Heart right ventricle (tissue), 16 donors: ENCODE results near the gene PRDM16. TPM values are rescaled to one million over a fixed set of nuclear protein-coding genes. Genes with fewer than 3 reads are reported as not detected.

Experiments used
- ATAC-seq, 8 donors: fragments of 200-7000 bp; cut with Tn5 transposase; one replicate each; pipeline ENCODE4 v1.9.1; 2020; ENCODE audit warnings: mild to moderate bottlenecking in 8 of 8, moderate library complexity in 8 of 8, moderate number of reproducible peaks in 1 of 8
- DNase-seq, 2 donors: peaks; one replicate each; pipeline ENCODE4 v3.0.0-alpha.2; 2020
- H3K27ac ChIP-seq, 10 donors: fragments of 200-600 bp; sonication (generic) in 2 of 10; one replicate each; pipeline versions ENCODE4 v1.5.0 to v1.8.0; 2020 to 2022; ENCODE audit warnings: mild to moderate bottlenecking in 3 of 10
- H3K27me3 ChIP-seq, 7 donors: fragments of 200-600 bp; one replicate each; pipeline ENCODE4 v1.8.0; 2021 to 2022; ENCODE audit warnings: mild to moderate bottlenecking in 2 of 7
- H3K36me3 ChIP-seq, 9 donors: fragments of 200-600 bp; sonication (generic) in 1 of 9; one replicate each; pipeline versions ENCODE4 v1.5.0 to v1.8.0; 2020 to 2022; ENCODE audit warnings: mild to moderate bottlenecking in 2 of 9
- H3K4me1 ChIP-seq, 9 donors: fragments of 200-600 bp; sonication (generic) in 1 of 9; one replicate each; pipeline versions ENCODE4 v1.5.0 to v1.8.0; 2020 to 2022; ENCODE audit warnings: mild to moderate bottlenecking in 4 of 9
- H3K4me3 ChIP-seq, 10 donors: fragments of 200-600 bp; sonication (generic) in 2 of 10; one replicate each; pipeline versions ENCODE4 v1.5.0 to v1.8.0; 2020 to 2022; ENCODE audit warnings: mild to moderate bottlenecking in 7 of 10, moderate library complexity in 2 of 10
- H3K9me3 ChIP-seq, 11 donors: fragments of 200-600 bp in 10 of 11; sonication (generic) in 2 of 11; one replicate each; pipeline versions ENCODE4 v1.5.0 to v1.8.0; 2013 to 2022; ENCODE audit warnings: mild to moderate bottlenecking in 2 of 11, control low read depth in 1 of 11, moderate library complexity in 1 of 11
- CTCF ChIP-seq, 9 donors: fragments of 200-600 bp; sonication (generic) in 2 of 9; IDR thresholded peaks; one replicate each; pipeline versions ENCODE4 v1.5.0 to v1.8.0; 2021 to 2022; ENCODE audit warnings: antibody characterized with exemption in 9 of 9, mild to moderate bottlenecking in 5 of 9, moderate library complexity in 1 of 9
- WGBS, 2 donors: extraction: QIAGEN DNeasy Blood & Tissue Kit; methylation state at CpG; one replicate each; pipeline ENCODE4 v1.1.7; 2013; ENCODE audit warnings: inconsistent platforms in 1 of 2; 5-methylcytosine and 5-hydroxymethylcytosine counted together
- intact Hi-C, 10 donors: fragments of 100-400 bp; cut with DNase I; formaldehyde crosslinking; loops; one replicate each; pipeline versions ENCODE4 v1.11.1 to v1.14.2; 2022
- polyA plus RNA-seq, 2 donors: library from polyadenylated mRNA; stranded (reverse); fragments of 200-250 nt; gene quantifications; one replicate each; pipeline ENCODE4 v1.2.3, GENCODE V29; 2013
- total RNA-seq, 10 donors: library from RNA; stranded (reverse); fragmentation: NEBNext Ultra II Directional in 3 of 10; extraction: Animal tissue kit (Norgen Biotek cat#: 25700) in 3 of 10; gene quantifications; one replicate each; pipeline versions ENCODE4 v1.2.1 to v1.2.4, GENCODE V29; 2021 to 2023
- donor health status: Arrhythmogenic right ventricular cardiomyopathy.
- donor health status: ischemic (EF 13 %, LVEDD 7.1; RV severe dilation, severe dysfunction).
- donor health status: healthy with polysubstance abuse.
- donor health status: DM: no; HTN: yes; CAD: no.
- donor health status: DM: no; HTN: no; CAD: no.
- donor health status: ischemic (EF 25% LVEDD 6.9; RV normal size, moderate dysfunction).
- donor health status: ischemic (EF 25% LVEDD 5.7; RV mildly dilated, moderate dysfunction).
- donor health status: healthy.
- donor health status: DM: yes; HTN: yes; CAD: no.
- donor health status: Ischemic cardiomyopathy.
- donor health status: ischemic (EF 35%, LVEDD 5.7; RV mildly dilated, moderate dysfunction).
- donor health status: nonischemic (EF 11% LVEDD 7.7; RV severe dilation, severe dysfunction).
- donor health status: DM: yes; HTN: yes; CAD: no.
- donor health status: PGD.
- donor health status: ischemic (EF 29% LVEDD 5.4; RV normal size, mild dysfunction).
- donor health status: nonischemic (EF 23%, LVEDD 6.1; RV moderate dilation, normal function).

Gene PRDM16
- total and polyA plus RNA-seq, 12 donors = 4.1 to 25.9 (median 14.8) TPM

GRCh38 chr1:3066250-3066711 lies 2.7 kb upstream of the PRDM16 start:
- H3K27ac ChIP-seq = peak overlapping the region in 9 of 10 donors; percentile 72 to 93 (median 85)
- DNase-seq (peak; percentile 68 to 71), ATAC-seq (peak; percentile 43 to 89 (median 76))
- WGBS, 2 donors = 22 to 23% methylated on average over 11 of the region's 11 CpGs
- H3K4me3 ChIP-seq = peak overlapping the region in 9 of 10 donors; percentile 50 to 81 (median 59)
- peaks cover 4 to 75% (median 38%) of the 10 kb centered on the region in 9 donors for H3K4me1 ChIP-seq
- intact Hi-C loops = loop anchor here (1.0 to 10.0 kb wide), 16 partner anchors 216 to 357 kb away; no protein-coding TSS in a partner anchor
- peaks cover 17 to 94% (median 71%) of the 10 kb centered on the region in 7 donors for H3K27me3 ChIP-seq
- H3K9me3 ChIP-seq = no peaks in the 10 kb centered on the region
- H3K36me3 ChIP-seq = peaks cover 0 to 6% (median 0%) of the 10 kb centered on the region in 9 donors
- TF ChIP-seq CTCF (IDR thresholded peaks at IDR 0.05) = peak; percentile 30 to 74 (median 63)

- peak in 3 of 8 donors; percentile 1 to 2 (median 2) for ATAC-seq
- peak overlapping the region; percentile 26 to 81 (median 59) for H3K4me3 ChIP-seq
- no peak for TF ChIP-seq CTCF (IDR thresholded peaks at IDR 0.05)
- WGBS, 2 donors = 26 to 43% methylated on average over 10 of the region's 10 CpGs
- H3K27me3 ChIP-seq = peaks cover 17 to 94% (median 77%) of the 10 kb centered on the region in 7 donors
- intact Hi-C loops = loop anchor here (1.0 to 10.0 kb wide), 16 partner anchors 215 to 356 kb away; no protein-coding TSS in a partner anchor
- peak overlapping the region in 9 of 10 donors; percentile 72 to 93 (median 85) for H3K27ac ChIP-seq
- H3K36me3 ChIP-seq = peaks cover 0 to 6% (median 0%) of the 10 kb centered on the region in 9 donors
- H3K9me3 ChIP-seq = no peaks in the 10 kb centered on the region
- peaks cover 4 to 81% (median 39%) of the 10 kb centered on the region in 9 donors for H3K4me1 ChIP-seq
- no peak for DNase-seq
These were observed 2.2 kb upstream of the PRDM16 start for GRCh38 chr1:3066826-3067225.

GRCh38 chr1:3067301-3067670 lies 1.7 kb upstream of the PRDM16 start:
- Histone ChIP-seq H3K4me1 (peaks cover 6 to 81% (median 39%) of the 10 kb centered on the region in 9 donors), H3K27ac (peak overlapping the region; percentile 64 to 93 (median 84)), H3K27me3 (peaks cover 17 to 94% (median 78%) of the 10 kb centered on the region in 7 donors), H3K9me3 (no peaks in the 10 kb centered on the region), H3K36me3 (peaks cover 0 to 6% (median 0%) of the 10 kb centered on the region in 9 donors), H3K4me3 (peak overlapping the region; percentile 26 to 81 (median 59))
- peak in 3 of 8 donors; percentile 1 to 6 (median 2) for ATAC-seq
- no peak for TF ChIP-seq CTCF (IDR thresholded peaks at IDR 0.05)
- intact Hi-C loops = loop anchor here (2.0 to 10.0 kb wide), 14 partner anchors 215 to 356 kb away; no protein-coding TSS in a partner anchor
- WGBS, 2 donors = 15 to 20% methylated on average over 29 of the region's 29 CpGs
- no peak for DNase-seq

- Histone ChIP-seq H3K4me3 (peak overlapping the region; percentile 37 to 81 (median 59)), H3K27me3 (peaks cover 17 to 94% (median 79%) of the 10 kb centered on the region in 7 donors), H3K4me1 (peaks cover 6 to 81% (median 39%) of the 10 kb centered on the region in 9 donors), H3K9me3 (no peaks in the 10 kb centered on the region), H3K36me3 (peaks cover 0 to 6% (median 0%) of the 10 kb centered on the region in 9 donors), H3K27ac (peak overlapping the region; percentile 64 to 93 (median 84))
- intact Hi-C loops = loop anchor here (2.0 to 10.0 kb wide), 14 partner anchors 214 to 355 kb away; no protein-coding TSS in a partner anchor
- DNase-seq (no peak), ATAC-seq (peak in 2 of 8 donors; percentile 0 to 2)
- 3 to 5% methylated on average over 75 to 95 of the region's 97 CpGs for WGBS, 2 donors
- no peak for TF ChIP-seq CTCF (IDR thresholded peaks at IDR 0.05)
These were observed 1.1 kb upstream of the PRDM16 start for GRCh38 chr1:3067671-3068563.
